Renal cortex interstitium (tissue), 15 donors: ENCODE data around the gene CLCN2. TPM values are rescaled to one million over a fixed set of nuclear protein-coding genes. Genes with fewer than 3 reads are reported as not detected.

ENCODE experiments used
- DNase-seq, 11 donors: peaks; one replicate each; pipeline ENCODE4 v3.0.0-alpha.2; 2013; ENCODE audit warnings: low read depth in 9 of 11, low spot score in 4 of 11; ENCODE audit errors: extremely low read depth in 1 of 11
- long read RNA-seq, 16 experiments: transcript quantifications; one replicate each; lab custom pipeline, GENCODE V29; 2026
- polyA plus RNA-seq, 3 donors: library from polyadenylated mRNA; unstranded; fragments of 120-200 nt; gene quantifications; one replicate each; pipeline ENCODE4 v1.2.1, GENCODE V29; 2013; ENCODE audit not compliant: insufficient read length in 3 of 3

CLCN2 gene
- 10 to 100 TPM in 2 of 3 donors, 1 to 10 TPM in 1; 9.7 to 14.0 (median 11.5) TPM for polyA plus RNA-seq
- long read RNA-seq, donor 1, partial matches to known transcripts, result 91 of 99 reads
- long read RNA-seq, donor 1, other reads (novel, unspliced or antisense), result 7 of 99 reads
- long read RNA-seq, donor 2, partial matches to known transcripts, result 0 of 1 reads
- long read RNA-seq, donor 2, other reads (novel, unspliced or antisense), result 0 of 1 reads
- long read RNA-seq, donor 3, partial matches to known transcripts, result 0 of 4 reads
- long read RNA-seq, donor 3, other reads (novel, unspliced or antisense), result 0 of 4 reads
- long read RNA-seq, donor 4, partial matches to known transcripts, result 154 of 157 reads
- long read RNA-seq, donor 4, other reads (novel, unspliced or antisense), result 0 of 157 reads
- long read RNA-seq, donor 5, result 0 reads
- long read RNA-seq, donor 6, partial matches to known transcripts, result 0 of 5 reads
- long read RNA-seq, donor 6, other reads (novel, unspliced or antisense), result 0 of 5 reads
- long read RNA-seq, donor 7, partial matches to known transcripts, result 0 of 2 reads
- long read RNA-seq, donor 7, other reads (novel, unspliced or antisense), result 0 of 2 reads
- long read RNA-seq, donor 8, partial matches to known transcripts, result 0 of 6 reads
- long read RNA-seq, donor 8, other reads (novel, unspliced or antisense), result 0 of 6 reads
- long read RNA-seq, donor 9, partial matches to known transcripts, result 0 of 4 reads
- long read RNA-seq, donor 9, other reads (novel, unspliced or antisense), result 0 of 4 reads
- long read RNA-seq, donor 10, partial matches to known transcripts, result 0 of 2 reads
- long read RNA-seq, donor 10, other reads (novel, unspliced or antisense), result 0 of 2 reads
- long read RNA-seq, donor 11, partial matches to known transcripts, result 0 of 3 reads
- long read RNA-seq, donor 11, other reads (novel, unspliced or antisense), result 0 of 3 reads
- long read RNA-seq, donor 12, partial matches to known transcripts, result 0 of 3 reads
- long read RNA-seq, donor 12, other reads (novel, unspliced or antisense), result 0 of 3 reads
- long read RNA-seq, donor 13, result 0 reads
- long read RNA-seq, donor 14, partial matches to known transcripts, result 0 of 2 reads
- long read RNA-seq, donor 14, other reads (novel, unspliced or antisense), result 0 of 2 reads
- long read RNA-seq, donor 15, partial matches to known transcripts, result 0 of 3 reads
- long read RNA-seq, donor 15, other reads (novel, unspliced or antisense), result 0 of 3 reads
- long read RNA-seq, donor 16, transcript CLCN2-216 (2 exons, 3,236 nt), result major isoform, 9 of 12 reads
- long read RNA-seq, donor 16, partial matches to known transcripts, result 0 of 12 reads
- long read RNA-seq, donor 16, other reads (novel, unspliced or antisense), result 0 of 12 reads

GRCh38 chr3:184361532-184361931 lies at the start of gene CLCN2, which contains the start of gene POLR2H:
Gene CLCN2 (minus strand): TSS chr3:184361605. CDS start chr3:184361479, 126 bp downstream.
Gene POLR2H (plus strand): TSS chr3:184361710. CDS start chr3:184363493, 1,783 bp downstream.
- peak in 6 of 11 donors; percentile 66 to 81 (median 76) for DNase-seq

GRCh38 chr3:184409946-184410500 lies 48.6 kb upstream of the CLCN2 start:
- DNase-seq, result no peak

GRCh38 chr3:184409331-184409926 lies 48.0 kb upstream of the CLCN2 start:
- no peak for DNase-seq

- no peak for DNase-seq
These were observed 43.9 kb upstream of the CLCN2 start for GRCh38 chr3:184405075-184406030.

- peak in 2 of 11 donors; percentile 45 for DNase-seq
These were observed 38.0 kb upstream of the CLCN2 start for GRCh38 chr3:184399410-184399809.

GRCh38 chr3:184395320-184395660 lies 33.9 kb upstream of the CLCN2 start:
- DNase-seq, result no peak

- DNase-seq, result no peak
These were observed 29.9 kb upstream of the CLCN2 start for GRCh38 chr3:184391266-184391665.

- DNase-seq, result no peak
These were observed 28.6 kb upstream of the CLCN2 start for GRCh38 chr3:184389935-184390528.

GRCh38 chr3:184389384-184389783 lies 28.0 kb upstream of the CLCN2 start:
- DNase-seq, result no peak

GRCh38 chr3:184388936-184389230 lies 27.5 kb upstream of the CLCN2 start:
- DNase-seq, result no peak

- DNase-seq, result no peak
These were observed 26.9 kb upstream of the CLCN2 start for GRCh38 chr3:184388164-184388935.

- DNase-seq, result no peak
These were observed 25.8 kb upstream of the CLCN2 start for GRCh38 chr3:184387174-184387714.

- DNase-seq, result no peak
These were observed 24.8 kb upstream of the CLCN2 start for GRCh38 chr3:184386047-184386806.

- DNase-seq, result no peak
These were observed 23.5 kb upstream of the CLCN2 start for GRCh38 chr3:184384856-184385422.

- no peak for DNase-seq
These were observed 22.9 kb upstream of the CLCN2 start for GRCh38 chr3:184384342-184384741.
